GM12891 (cell line): Measurements from ENCODE around the gene NUTM2A. TPM values are rescaled to one million over a fixed set of nuclear protein-coding genes. Genes with fewer than 3 reads are reported as not detected.
"Not testable (repeated sequence)": the region's sequence is repeated elsewhere in the genome, so short reads cannot be mapped to it uniquely, and the experiment has no call there.

Experiments used
- DNase-seq: peaks from one replicate; pipeline ENCODE4 v3.0.0; 2011; ENCODE audit warnings: low spot score; ENCODE audit not compliant: insufficient read length
- FAIRE-seq: peaks from 2 replicates; lab custom pipeline; 2011; peaks lifted over from hg19 to GRCh38; lab: Jason Lieb, UNC
- SPI1 ChIP-seq: IDR thresholded peaks from 2 replicates; pipeline ENCODE4 v1.6.1; 2011; ENCODE audit warnings: low read depth, low read length, control low read depth
- polyA plus RNA-seq: library from polyadenylated mRNA; unstranded; fragments of >200 nt; gene quantifications from one replicate; pipeline ENCODE4 v1.2.1, GENCODE V29; 2012; ENCODE audit warnings: low read depth, missing spikeins, inconsistent platforms; ENCODE audit not compliant: missing spikeins

The NUTM2A gene, protein sequence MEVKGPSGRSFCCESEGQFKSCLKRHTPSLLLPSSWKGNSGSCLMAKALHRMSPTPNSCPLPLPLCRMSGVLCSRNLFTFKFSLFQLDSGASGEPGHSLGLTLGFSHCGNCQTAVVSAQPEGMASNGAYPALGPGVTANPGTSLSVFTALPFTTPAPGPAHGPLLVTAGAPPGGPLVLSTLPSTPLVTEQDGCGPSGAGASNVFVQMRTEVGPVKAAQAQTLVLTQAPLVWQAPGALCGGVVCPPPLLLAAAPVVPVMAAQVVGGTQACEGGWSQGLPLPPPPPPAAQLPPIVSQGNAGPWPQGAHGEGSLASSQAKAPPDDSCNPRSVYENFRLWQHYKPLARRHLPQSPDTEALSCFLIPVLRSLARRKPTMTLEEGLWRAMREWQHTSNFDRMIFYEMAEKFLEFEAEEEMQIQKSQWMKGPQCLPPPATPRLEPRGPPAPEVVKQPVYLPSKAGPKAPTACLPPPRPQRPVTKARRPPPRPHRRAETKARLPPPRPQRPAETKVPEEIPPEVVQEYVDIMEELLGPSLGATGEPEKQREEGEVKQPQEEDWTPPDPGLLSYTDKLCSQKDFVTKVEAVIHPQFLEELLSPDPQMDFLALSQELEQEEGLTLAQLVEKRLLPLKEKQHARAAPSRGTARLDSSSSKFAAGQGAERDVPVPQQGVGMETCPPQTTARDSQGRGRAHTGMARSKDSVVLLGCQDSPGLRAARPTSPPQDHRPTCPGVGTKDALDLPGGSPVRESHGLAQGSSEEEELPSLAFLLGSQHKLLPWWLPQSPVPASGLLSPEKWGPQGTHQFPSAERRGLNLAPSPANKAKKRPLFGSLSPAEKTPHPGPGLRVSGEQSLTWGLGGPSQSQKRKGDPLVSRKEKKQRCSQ
- 0.21 TPM for polyA plus RNA-seq

DNA sequence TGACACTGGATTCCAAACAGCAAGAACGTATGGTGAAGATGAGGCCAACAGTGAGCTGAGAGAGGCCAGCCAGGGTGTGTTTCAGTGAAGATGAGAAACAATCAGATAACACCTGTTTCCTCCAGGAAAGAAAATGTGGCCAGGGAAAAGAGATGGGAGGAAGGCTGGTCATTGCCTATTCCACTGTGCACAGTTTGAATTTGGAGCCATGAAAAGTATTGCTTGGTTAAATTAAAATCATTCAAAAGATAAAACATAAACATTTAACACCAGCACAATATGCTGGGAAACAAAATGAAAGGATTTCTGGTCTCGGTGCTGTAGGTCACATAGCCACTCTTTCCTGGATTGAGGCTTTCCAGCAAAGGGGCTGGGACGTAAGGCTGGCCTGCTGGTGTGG, at the start of gene NUTM2A:
NUTM2A (plus strand) TSS at position 301 of the 400 bp plus-strand sequence. CDS start 383 bp downstream, outside the sequence.
- not testable (repeated sequence) for DNase-seq, FAIRE-seq

DNA sequence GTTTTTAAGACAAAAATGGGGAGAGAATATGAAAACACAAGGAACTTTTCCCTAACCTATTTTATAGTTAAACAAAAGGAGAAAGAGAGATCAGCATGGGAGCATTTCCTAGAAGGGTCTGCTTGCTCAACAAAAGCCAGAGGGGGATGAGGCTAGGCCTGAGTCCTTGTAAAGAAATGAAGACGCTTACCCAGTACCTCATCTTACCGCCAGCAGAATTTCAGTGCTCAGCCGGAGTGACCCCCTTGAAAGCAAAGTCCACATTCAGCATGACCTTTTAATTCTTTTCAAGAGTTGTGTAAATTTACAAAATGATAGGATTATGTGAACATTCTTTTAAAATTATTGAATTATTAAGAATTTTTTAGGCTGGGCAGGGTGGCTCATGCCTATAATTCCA, 47.7 kb upstream of the NUTM2A start:
- not testable (repeated sequence) for DNase-seq, FAIRE-seq

DNA sequence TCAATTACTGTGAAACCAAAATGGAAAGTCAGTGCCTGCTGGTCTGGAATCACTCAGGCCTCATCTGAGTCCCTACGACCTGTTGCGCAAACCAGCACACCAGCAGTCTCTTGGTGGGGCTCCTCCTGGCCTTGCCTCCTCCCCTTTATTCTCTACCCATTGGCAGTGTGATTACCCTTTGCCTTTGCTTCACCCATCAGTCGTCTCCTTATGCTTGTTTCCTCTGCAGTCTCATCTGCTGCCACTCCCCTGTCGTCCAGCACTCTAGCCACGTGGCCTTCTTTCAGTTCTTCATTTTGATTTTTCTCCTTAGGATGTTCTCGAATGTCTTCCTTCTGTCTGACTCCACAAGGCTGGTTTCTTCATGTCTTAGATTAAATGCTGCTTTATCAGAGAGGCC, 40.8 kb upstream of the NUTM2A start:
- FAIRE-seq, DNase-seq: not testable (repeated sequence)
- TF ChIP-seq SPI1 = peak; percentile 70

DNA sequence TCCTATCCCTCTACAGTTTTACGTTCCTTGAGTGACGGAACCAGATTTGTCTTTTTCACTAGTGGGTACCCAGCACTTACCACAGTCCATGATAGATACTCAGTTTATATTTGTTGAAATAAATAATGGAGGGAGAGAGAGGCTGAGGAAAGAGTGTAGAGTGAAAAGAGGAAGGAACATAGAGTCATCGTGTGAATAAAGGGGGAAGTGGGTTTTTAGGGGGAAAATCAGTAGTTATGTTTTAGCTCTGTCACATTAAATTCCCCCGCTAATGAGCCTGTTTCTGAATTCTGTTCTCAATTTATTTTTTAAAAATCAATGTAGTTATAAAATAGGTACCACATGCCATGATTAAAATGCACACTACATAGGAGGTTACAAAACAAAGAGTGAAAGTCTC, 39.2 kb upstream of the NUTM2A start:
- FAIRE-seq, DNase-seq: not testable (repeated sequence)
- peak; percentile 40; the same call in 1 of the 2 replicates for TF ChIP-seq SPI1

DNA sequence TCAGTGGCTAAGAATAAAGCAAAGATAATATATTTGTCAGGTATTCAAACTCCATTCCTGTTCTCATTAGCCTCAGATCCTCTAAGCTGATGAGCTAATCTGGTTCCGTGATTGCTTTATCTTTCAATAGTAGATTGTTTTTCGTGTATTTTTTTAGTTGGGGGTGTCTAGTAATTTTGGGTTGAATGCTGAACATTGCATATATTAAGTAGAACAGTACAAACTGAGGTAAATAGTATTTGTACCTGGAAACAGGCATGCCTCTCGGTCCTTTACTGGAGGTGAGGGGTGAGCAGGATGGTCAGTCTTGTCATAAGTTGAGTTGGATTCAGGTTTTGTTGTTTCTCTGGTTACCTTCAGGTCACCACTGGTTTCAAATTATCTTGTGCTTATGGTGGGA, 37.7 kb upstream of the NUTM2A start:
- not testable (repeated sequence) for DNase-seq, FAIRE-seq

DNA sequence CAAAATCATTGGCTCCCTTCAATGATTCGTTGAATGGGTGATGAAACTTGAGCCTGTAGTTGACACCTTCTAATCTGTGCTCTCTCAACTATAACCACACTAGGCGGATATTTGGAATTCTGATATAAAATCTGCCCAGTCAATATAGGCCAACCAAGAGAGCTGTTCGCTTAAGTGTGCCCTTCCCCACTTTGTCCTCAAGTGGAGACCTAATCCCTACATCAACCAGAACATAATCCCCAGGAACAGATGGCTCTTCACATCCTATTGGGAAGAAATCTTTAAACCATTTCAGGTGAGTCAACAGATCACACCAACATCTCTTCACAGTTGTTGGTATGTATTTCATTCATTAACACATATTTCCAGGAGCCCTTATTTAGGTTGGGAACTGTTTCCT, 33.4 kb upstream of the NUTM2A start:
- not testable (repeated sequence) for FAIRE-seq, DNase-seq

DNA sequence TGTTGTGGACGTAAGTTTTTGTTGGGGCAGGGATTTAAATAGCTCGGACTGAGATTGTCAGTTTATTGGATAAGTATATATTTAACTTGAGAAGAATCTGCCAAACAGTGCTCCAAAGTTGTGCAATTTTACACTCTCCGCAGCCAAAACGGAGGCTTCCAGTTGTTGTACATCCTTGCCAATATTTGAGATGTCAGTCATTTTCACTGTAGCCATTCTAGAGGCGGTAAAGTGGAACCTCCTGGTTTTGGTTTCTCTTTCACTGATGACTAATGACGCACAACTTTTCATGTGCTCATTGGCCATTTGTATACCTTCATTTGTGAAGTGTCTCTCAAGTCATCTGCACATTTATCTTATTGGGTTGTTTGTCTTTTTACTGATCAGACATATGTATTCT, 24.3 kb upstream of the NUTM2A start:
- not testable (repeated sequence) for DNase-seq
- FAIRE-seq = peak; percentile 72

DNA sequence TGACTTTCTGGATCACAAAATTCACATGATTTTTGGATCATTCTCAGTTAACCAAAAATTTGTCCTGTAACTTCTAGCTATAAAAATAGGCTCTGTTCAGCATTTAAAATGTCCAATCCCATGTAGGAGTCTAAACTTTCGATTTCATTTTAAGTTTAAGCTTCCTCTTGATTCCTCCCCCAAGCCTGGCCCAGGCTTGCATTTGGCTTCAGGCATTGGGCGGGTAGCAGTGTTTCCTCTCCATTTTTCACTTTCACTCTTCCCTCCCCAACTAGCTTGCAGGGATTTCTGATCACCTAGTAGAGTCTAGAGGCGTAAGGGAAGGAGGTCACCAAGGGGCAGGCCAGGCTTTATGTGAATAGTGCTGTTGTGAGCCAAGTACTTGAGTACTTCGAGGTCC, 20.4 kb upstream of the NUTM2A start:
- not testable (repeated sequence) for DNase-seq
- FAIRE-seq = peak; percentile 66

DNA sequence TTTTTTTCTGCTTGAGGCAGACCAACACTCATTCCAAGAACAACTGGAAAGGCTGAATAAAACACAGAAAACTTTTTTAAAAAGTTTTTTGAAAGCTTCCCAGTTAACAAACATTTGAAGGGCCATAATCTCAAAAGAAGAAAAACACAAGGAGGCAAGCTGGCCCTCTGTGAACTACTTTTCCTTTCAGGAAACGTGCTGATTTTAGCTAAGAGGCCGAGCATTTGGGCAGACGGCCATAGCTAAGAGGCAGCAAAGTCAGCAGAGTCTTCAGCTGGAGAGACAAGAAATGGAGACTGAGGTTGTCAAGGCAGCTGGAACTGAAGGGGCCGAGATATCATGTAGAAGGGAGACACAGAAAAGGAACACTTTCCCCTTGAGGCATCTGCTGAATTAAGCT, 18.3 kb upstream of the NUTM2A start:
- not testable (repeated sequence) for DNase-seq, FAIRE-seq

DNA sequence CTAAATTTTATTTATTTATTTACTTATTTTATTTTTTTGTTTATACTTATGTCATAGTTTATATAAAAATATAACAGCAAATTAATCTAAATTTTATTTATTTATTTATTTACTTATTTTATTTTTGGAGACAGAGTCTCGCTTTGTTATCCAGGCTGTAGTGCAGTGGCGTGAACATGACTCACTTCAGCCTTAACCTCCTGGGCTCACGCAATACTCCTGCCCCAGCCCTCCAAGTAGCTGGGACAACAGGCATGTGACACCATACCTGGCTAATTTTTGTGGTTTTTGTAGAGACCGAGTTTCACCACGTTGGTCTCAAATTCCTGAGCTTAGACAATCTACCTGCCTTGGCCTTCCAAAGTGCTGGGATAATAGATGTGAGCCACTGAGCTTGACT, 14.9 kb upstream of the NUTM2A start:
- not testable (repeated sequence) for FAIRE-seq, DNase-seq

DNA sequence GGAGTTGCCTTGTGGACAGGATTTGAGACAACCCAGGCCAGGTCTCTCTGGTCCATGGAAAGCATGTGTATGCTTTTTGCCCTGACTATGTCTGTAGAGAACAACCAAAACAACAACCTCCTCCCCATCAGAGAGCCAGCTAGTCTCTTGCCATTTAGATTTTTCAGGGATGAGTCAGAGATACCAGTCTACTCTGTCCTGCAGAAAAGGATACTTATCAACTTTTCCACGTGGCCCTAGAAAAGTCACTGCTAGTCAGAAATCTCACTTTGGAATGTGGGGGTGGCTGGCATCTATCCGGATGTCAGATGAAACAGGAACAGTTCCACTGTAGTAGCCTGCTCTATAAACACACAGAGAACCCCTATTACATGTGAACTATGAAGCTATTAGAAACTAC, 13.4 kb upstream of the NUTM2A start:
- DNase-seq, FAIRE-seq: not testable (repeated sequence)

DNA sequence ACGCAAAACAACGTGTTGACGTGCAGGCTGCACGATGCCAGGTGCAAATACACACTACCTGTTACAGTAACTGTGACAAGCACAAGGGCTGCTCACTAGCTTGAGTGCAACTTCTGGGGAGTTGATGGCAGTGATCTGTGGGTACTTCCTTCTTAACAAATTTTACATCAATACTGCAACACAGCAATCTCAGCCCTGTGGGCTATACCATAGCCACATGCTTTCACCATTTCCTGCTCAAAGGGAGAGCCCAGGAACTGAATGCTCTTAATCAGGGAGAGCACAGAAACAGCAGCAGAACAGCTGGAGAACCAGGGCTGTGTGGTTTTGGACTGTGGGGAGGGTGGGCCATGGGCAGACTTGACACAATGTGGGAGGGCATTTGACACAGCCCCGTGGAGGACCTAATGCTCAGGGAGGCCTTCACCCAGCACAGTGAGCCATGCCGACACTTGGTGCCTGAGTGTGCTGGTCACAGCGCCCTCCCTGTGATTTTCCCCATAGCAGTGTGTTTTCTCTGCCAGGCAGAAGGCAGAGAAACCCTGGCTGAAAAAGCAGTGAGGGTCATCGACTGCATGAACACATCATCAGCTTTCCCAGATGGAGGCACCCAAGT, 12.0 kb upstream of the NUTM2A start:
- not testable (repeated sequence) for FAIRE-seq, DNase-seq

DNA sequence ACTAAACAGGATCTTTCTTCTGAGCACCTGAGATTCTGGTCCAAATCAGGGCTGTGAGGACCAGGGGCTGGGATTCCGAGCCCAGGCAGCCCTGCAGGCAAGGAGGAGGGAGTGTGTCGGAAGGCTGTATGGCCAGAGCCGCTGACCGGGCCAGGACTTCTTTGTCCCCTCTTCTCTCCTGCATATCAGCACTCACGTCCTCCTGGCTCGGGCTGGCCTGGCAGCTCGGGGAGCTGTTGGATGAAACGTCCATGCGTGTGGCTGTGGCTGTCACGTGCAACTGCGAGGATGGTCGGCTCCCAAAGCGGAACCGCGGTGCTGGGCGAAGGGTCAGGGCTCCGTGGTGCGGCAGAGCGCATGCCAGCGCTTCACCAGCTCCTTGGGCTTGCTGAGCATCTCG, 11.4 kb upstream of the NUTM2A start:
- DNase-seq, FAIRE-seq: not testable (repeated sequence)

DNA sequence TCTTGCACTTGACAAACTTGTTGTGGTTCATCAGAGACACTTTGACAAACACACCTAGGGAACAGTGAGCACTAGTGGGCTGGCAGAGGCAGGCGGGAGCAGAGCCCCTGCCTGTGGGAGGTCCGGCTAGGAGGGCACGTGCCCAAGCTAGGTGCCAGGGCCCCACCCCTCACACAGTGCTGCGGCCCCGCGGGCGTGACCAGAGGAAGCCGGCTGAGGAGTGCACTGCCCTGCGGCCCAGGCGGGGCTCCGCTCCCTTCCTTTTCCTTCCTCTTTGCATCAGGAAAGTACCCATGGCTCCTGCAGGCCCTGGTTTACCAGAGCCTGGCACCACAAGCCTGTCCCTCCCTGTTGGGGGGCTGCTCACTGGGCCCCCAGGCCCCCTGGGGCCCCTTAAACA, 9.1 kb upstream of the NUTM2A start:
- FAIRE-seq = not testable (repeated sequence)

DNA sequence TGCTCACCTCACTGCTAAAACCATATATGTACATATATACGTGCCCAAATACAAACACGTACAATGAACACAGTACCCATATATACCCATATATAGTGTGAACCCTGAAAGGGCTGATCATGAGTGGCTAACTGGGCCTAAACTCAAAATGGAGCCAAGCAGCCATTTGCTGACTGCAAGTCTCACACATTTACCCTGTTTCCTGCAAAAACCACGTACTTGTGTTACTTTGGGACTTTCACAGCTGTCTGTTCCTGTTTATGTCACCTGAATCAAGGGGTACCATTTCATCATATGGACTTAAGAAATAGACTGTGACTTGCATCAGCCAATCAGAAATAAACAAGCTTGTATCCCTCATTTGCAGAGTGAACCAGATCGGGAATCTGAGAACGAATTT, 5.9 kb upstream of the NUTM2A start:
- not testable (repeated sequence) for DNase-seq, FAIRE-seq

More for the DNA sequence above, 9.1 kb upstream of the NUTM2A start:
- DNase-seq = not testable (repeated sequence)

DNA sequence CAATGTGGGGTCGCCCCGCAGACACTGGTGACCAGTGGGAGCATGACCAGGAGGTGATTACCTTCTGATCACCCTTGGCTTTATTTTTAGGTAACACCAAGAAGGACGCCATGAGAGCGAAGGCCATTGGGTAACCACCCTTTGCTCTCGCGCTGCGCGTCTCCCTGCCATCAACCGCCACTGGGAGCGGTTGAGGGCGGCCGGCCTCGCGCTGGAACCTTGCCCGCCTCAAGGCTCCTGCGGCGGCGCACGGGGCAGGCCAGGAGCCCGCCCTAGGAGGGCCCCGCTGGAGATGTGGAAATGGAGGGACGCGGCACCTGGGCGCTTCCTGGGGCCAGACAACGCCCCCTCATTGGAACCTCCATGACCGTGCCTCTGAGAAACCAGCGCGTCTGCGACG, 2.5 kb upstream of the NUTM2A start:
- FAIRE-seq = not testable (repeated sequence)

DNA sequence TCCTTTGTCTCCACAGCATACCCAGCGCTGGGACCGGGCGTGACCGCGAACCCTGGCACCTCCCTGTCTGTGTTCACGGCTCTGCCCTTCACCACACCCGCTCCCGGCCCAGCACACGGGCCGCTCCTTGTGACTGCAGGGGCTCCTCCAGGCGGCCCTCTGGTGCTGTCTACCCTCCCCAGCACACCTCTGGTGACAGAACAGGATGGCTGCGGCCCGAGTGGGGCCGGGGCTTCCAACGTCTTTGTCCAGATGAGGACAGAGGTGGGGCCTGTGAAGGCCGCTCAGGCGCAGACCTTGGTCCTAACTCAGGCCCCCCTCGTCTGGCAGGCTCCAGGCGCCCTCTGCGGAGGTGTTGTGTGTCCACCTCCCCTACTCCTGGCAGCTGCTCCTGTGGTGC, 3.0 kb downstream of the NUTM2A start:
- DNase-seq, FAIRE-seq: not testable (repeated sequence)

More for the DNA sequence above, 2.5 kb upstream of the NUTM2A start:
- not testable (repeated sequence) for DNase-seq

DNA sequence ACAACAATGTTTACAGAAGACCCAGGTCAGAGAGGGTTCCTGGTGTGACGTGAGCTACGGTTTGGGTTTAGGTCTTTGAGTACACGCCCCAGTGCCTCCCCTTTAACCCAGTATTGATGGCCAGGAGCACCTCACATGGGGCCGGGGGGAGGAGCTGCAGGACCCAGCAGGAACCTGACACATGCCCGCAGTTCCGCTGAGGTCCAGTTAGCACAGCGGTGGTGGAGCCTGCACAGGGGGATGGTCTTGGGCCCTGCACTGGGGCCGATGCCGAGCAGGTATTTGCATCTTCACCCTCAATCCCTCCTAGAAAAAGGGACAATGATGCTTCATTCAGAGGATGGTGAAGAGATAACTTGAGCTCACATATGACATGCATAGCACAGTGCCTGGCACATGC, 4.0 kb downstream of the NUTM2A start:
- not testable (repeated sequence) for FAIRE-seq, DNase-seq

DNA sequence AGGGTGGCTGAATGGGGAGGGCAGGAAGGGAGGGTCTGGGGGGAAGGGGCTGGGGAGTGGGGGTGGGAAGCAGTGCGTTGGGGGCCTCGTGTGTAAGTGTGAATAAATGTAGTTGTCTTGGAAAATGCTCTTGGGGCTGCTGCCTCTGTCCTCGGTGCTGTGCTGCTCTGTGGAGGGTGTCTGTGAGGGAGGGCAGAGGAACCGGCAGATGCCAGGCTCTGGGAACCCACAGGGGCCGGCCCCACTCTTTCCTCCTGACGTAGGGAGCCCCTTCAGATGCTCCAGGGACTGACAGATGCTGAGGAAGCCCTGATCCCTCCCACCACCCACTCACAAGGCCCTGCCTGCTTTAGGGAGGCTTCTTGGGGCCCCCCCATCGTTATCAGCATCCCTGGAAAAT, 9.6 kb downstream of the NUTM2A start:
- not testable (repeated sequence) for DNase-seq, FAIRE-seq
